ENCODE results near the gene BTN2A1.
A peak's percentile ranks its signal among the peaks of the same experiment; 100 is the strongest.
"Not testable (repeated sequence)": the region's sequence is repeated elsewhere in the genome, so short reads cannot be mapped to it uniquely, and the experiment has no call there.

The BTN2A1 gene

DNA sequence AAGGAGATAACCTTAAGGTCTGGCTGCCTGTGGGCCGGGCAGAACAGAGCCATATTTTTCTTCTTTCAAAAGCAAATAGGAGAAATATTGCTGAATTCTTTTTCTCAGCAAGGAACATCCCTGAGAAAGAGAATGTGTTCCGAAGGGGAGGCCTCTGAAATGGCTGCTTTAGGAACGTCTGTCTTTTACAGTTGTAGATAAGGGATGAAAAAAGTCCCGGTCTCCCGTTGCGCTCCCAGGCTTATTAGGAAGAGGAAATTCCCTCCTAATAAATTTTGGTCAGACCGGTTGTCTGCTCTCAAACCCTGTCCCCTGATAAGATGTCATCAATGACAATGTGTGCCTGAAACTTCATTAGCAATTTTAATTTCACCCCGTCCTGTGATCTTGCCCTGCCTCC is 24.1 kb upstream of the BTN2A1 start:
- DNase-seq = not testable (repeated sequence)

DNA sequence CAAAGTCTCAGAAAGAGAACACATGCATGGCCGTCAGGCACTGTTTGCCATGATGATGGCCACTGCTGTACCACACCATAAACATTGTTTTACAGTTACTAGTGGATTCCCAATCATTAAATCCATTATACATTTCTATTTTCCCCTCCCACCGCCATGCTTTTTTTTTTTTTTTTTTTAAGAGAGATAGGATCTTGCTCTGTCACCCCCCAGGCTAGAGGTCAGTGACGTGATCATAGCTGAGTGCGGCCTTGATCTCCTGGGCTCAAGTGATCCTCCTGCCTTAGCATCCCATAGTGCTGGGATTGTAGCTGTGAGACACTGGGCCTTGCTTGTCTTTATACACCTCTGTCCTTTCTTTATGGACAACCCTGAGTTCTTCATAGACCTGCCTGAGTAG is 21.7 kb upstream of the BTN2A1 start:
- DNase-seq = no peak

DNA sequence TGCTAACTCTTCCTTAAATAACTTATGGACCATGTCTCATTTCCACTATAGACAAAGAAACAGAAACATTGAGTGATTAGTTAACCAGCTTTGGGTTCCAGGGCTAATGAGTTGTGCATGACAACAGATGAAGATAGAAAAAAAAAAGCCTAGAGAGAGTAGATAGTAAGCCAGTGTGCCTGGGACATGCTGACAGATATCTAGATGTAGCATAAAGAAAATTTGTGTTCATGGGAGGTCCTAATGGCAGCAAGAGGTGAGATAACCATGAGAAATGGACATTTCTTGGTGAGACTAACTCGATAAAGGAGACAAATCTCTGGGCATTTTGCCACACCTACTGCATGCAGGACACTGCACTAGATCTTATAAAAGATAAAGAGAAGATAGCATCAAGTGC is 20.2 kb upstream of the BTN2A1 start:
- DNase-seq = no peak

DNA sequence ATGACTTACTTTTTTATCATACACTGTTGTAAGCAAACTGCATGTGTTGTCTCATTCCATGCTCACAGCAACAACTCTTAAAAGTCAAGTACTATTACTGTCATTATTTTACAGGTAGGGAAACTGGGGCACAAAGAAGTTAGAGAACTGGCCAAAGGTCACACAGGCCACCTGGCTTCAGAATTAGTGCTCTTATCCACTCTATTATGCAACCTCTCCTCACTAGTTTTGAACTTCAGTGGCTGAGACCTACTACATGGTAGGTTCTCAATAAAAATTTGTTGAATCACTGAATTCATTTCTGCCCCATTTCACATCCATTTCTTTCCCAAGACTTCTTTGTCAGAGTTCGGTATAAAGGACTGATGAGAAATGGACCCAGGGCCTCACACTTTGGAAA is 19.8 kb upstream of the BTN2A1 start:
- DNase-seq = no peak

DNA sequence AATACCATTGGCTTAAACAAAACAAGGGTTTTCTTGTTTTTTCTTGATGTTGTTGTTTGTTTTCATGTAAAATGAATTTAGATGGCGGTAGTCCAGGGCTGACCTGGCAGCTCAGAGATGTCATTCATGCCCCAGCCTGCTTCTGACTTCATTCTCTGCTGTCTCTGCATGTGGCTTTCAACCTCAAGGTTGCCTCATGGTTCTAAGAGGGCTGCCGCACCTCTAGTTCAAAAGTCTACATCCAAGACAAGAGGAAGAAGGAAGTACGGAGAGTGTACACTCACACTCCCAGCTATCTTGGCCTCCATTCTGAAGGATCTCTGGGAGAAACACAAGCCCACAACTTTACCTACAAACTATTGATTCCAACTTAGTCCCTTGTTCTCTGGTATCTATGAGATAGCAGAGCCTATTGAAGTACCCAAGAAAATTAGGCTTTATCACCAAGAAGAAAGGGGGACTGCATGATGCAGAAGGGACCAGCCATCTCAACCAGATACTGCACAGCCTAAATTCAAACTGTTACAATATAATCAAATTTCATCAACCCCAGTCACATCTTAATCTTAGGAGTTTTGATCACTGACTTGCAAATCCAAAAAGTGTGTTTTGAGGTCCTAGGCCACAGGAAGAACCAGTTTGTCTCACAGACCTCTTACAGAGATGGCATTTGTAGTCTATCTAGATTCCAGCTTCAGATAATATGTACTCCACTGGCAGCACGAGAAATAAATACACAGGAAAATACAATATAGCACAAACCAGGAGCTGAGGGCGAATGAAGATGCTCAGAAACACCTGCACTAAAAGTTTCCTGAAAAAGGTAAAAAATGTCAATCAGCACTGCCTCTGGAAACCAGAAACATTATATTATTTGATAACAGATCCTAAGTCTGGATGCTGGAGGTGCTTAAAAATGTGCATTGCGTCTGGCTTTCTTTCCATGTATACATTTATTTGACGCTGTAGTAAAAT is 18.3 kb upstream of the BTN2A1 start:
- DNase-seq = no peak

DNA sequence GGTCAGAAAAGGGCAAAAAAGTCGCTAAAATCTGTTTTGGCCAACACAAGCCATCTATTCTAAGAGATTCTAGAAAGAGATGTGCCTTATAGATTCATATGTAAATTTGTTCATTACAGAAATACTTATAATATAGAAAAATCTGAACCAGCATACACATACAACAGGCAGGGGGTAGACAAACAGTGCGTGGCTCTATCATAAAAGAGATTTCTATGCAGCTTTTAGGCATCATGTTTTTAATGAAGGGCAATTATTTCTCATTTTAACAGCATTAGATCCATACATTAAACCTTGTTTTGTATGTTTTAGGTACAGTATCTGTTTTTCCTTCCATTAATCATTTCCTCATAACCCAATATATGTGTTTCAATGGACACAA is 16.8 kb upstream of the BTN2A1 start:
- DNase-seq = no peak

DNA sequence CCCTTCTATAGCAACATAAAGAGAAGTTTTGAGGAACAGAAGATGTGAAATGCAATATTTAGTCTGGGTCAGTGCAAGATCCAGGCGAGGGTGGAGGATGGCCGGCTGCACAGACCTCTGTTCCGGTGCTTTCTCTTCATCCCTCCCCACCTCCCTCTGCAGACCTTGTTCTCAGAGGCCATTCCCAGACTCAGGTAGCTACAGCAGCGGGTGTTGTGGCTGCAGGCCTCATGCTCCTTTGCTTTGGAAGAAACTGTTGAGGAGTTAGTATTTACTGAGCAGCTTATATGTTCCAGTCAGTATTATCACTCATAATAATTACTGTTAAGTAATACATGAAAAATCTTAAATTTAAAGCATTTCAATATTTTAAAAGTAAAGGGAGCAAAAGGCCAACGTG is 15.8 kb upstream of the BTN2A1 start:
- DNase-seq = no peak

DNA sequence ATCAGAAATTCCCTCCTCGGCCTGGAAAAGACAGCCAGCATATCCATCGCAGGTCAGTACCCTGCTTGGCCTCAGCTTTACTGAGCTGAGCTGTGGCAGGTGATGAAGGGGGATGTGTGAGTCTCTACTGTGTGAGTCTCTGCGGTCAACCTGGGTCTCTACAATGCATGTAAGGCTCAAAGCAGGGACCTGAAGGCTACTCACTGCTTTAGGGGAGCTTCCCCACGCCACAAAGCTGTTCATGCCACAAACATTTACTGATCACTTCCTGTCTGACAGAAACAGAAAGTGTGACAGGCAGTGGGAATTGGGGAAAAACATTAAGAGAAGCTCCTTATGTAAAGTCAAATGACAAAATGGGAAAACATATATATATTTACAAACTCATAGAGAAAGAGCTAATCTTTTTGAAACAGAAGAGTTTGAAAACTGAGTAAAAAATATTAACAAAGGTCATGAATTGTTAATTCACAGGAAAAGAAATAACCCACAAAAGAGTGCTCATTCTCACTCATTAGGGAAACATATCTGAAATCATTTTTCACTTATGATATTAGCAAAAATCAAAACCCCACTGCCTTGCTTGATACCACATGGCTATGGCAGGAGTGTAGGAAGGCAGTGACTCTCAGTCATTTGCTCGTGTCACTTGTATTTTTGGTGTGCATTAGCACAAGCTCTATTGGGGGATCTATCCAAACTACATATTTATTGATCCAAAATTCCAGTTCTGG is 11.7 kb upstream of the BTN2A1 start:
- no peak for DNase-seq

DNA sequence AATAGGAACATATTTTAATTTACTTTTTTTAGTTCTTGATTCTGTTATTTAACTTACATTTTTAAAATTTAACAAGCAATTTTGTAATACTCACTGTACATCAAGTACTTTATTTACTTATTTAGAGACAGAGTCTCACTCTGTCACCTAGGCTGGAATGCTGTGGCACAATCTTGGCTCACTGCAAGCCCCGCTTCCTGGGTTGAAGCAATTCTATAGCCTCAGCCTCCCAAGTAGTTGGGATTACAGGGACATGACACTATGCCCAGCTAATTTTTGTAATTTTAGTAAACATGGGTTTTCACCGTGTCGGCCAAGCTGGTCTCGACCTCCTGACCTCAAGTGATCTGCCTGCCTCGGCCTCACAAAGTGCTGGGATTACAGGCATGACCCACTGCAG is 10.5 kb upstream of the BTN2A1 start:
- DNase-seq = no peak

DNA sequence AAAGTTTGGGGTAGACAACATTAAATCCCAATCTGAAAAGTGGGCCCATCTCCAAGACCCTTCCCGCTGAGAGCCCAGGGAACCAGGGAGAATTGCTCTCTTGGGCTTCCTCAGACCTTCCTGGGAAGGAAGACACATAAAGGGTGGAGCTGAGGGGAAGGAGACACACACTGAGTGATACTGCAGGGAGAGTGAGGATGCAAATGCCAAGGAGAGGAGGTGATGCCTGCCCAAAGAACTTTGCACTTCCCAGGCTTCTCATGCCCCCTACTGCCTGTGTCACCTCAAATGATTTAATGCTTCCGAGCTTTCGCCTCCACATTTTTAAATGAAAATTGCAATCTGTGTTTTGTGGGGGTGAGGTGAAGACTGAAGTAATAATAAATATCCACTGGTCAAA is 7.5 kb upstream of the BTN2A1 start:
- no peak for DNase-seq

DNA sequence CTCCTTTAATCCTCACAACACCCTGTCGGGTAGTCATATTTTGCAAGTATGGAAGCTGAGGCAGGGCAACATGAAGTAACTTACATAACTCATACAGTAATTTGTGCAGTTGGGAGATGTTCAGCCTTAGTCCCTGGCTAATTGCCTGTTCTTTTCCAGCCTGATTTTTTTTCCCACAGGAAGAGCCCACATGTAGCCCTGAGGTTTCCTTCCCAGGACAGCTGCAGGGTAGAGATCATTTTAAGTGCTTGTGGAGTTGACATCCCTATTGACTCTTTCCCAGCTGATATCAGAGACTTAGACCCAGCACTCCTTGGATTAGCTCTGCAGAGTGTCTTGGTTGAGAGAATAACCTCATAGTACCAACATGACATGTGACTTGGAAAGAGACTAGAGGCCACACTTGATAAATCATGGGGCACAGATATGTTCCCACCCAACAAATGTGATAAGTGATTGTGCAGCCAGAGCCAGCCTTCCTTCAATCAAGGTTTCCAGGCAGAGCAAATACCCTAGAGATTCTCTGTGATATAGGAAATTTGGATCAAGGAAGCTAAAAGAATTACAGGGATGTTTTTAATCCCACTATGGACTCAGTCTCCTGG is 5.0 kb upstream of the BTN2A1 start:
- no peak for DNase-seq

DNA sequence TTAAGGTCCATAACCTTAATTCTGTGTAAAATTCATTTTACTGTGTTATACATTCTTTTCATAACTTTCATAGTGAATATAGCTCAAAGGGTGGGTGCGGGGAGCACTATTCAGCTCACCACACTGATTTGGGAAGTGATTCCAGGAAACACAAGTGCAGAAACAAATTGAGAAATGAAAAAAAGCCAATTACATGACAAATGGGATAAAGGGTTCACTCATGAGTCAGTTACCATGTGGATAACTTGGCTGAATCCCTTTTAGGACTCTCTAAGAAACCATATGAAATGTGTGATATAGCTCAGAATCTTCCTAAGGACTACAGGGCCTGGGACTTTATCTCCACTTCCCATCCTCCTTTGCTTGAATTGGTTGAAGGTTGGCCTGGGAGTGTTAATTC is 3.1 kb upstream of the BTN2A1 start:
- no peak for DNase-seq

DNA sequence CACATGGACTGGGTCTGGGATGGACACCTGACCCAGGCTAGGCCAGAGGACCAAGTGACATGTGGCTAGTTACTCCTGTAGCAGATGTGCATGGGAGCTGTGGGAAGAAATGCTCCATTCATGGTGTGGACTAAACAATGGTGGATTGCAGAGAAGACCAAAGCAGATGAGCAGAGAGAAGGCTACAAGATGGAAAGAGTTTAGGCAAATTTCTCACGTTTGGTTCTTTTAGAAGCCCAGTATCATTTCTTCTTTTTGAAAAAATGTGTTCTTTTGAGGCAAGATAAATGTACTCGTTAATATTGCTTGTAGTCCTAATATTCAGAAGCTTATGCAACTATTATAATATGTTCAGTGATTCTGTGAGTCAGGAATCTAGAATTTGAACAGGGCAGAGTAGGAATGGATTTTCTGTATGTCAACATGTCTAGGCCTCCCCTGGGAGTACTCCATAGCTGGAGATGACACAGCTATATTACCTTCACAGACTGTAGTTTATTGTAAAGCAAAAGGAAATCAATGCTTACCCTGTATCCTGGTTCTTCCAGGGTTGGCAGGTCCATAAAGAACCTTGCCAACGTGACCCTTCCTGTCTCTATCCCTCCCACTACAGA is 2.3 kb upstream of the BTN2A1 start:
- DNase-seq = no peak

DNA sequence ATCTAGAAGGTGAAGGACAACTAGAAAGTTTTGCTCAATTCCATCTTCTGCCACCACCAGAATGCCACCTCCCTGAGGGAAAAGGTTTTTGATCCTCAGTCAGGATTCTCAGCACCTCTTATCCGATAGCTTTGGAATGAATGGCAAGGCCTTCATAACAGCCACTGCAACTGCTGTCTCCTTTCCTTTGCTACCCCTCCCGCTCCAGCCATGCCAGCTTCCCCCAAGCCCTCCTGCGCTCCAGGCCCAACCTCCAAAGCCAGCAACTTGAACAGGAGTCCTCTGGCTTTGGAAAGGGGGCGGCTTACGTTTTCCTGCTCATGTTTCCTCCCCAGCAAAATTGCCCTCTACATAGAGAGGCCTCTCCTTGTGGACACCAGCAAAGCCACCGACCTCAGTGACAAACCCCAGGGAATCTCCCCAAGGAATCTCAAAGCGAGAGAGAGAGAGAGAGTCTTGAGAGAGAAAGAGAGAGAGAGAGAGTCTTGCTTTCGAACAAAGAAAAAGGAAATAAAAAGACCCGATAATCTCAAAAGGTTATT is 420 bp upstream of the BTN2A1 start:
- peak; percentile 40 for DNase-seq

DNA sequence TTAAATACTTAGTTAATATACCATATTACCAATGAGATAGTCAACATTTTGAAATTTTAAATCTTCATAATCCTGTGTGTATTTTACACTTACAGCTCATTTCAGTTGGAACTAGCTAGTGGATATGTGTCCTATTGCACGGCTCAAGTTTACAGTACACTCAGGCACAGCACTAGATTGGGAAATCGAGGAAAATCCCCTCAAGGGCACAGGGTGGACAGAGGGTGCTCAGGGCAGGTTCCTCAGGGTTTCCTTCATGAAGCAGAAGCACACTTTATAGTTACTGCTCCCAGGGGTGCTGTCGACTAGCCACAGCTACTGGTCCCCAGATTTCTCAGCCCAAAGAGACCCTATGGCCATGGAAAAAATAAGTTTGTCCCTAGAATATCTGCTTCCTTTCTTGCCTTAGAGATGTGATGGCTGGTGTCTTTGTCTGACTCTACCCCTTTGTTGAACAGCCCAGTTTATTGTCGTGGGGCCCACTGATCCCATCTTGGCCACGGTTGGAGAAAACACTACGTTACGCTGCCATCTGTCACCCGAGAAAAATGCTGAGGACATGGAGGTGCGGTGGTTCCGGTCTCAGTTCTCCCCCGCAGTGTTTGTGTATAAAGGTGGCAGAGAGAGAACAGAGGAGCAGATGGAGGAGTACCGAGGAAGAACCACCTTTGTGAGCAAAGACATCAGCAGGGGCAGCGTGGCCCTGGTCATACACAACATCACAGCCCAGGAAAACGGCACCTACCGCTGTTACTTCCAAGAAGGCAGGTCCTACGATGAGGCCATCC is 1.5 kb downstream of the BTN2A1 start:
- DNase-seq = no peak

DNA sequence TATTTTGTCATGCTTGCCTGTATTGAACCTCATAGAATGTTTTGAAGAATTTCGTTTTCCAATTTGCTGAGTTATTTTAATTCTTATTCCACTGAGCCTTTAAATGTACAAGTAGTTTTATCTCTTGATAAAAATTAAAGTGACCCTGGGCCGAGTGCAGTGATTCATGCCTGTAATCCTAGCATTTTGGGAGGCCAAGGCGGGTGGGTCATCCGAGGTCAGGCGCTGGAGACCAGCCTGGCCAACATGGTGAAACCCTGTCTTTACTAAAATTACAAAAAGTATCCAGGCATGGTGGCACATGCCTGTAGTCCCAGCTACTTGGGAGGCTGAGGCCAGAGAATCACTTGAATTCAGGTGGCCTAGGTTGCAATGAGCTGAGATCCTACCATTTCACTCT is 3.6 kb downstream of the BTN2A1 start:
- not testable (repeated sequence) for DNase-seq

DNA sequence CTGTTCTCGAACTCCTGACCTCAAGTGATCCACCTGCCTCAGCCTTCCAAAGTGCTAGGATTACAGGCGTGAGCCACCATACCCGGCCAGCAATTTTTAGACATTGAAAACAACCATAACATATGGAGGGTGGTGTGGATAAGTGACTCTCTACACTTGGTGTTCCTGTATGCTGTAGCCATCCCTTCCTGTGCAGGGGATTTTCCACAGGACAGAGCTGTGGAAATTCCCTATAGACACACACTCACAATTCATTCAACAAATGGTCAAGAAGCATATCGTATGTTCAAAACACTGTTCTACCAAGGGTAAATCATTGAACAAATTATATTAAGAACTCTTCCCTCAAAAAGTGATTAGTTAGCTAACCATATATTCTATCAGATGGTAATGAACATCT is 6.3 kb downstream of the BTN2A1 start:
- no peak for DNase-seq

DNA sequence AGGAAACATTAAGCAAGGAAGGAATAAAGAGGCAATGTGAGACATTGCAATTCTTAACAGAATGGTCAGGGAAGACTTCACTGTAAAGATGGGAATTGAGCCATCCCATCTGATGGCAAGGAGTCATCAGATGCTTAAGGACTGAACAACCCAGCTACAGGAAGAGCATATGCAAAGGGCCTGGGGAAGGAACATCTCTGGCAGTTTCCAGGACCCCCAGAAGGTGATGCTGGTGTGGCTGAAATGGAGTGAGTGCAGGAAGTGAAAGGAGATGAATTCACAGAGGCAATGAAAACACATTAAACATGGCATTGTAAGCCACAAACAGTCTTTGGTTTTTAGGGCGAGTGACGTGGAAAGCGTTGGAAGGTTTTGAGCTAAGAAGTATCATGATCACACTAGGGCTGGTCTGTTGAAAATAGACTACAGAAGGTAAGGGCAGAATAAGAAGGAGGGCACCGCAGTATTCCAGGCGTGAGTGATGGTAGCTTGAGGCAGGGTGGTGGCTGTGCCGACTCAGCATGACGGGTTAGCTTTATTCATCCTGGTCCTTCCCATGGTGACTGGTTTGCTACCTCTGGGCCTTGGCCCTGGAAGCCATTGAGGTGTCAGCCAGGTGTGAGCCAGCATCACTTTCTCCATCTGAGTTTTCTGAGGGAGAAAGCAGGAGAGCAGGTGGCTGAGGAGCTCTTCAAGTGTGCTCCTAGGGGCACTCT is 6.8 kb downstream of the BTN2A1 start:
- DNase-seq = no peak

DNA sequence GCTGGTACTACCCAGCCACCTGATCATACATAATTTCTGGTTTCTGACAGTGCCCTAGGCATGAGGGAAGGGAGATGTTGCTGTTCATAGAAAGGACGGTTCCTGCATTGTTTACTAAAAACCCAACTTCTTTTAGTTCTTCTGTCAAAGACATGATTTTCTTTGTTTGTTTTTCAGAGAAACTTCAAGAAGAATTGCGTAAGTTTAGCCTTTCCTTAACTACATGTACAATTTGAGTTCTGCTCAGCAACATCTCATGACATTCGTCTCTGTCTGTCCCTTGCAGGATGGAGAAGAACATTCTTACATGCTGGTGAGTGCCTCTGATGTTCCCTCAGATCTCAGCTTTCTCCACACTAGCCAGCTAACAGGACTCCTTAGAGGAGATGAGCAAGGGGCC is 8.0 kb downstream of the BTN2A1 start:
- no peak for DNase-seq

DNA sequence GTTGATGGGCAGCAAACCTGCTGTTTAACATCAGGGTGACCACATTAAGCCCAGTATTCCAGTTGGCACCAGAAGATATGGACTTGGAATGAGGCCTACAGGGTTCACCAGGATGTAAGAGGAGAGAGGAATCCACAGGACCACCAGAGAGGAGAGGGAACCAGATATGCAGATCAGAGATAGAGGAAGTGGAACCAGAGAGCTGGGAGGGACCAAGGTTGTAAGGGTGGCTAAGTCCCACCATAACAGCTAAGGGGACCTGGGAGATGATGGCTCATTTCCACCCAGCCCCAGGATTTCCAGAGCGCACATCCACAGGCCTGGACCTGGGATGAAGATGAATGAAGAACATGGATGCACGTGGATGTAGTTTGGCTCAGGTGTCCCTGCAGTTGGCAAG is 11.1 kb downstream of the BTN2A1 start:
- DNase-seq = no peak

DNA sequence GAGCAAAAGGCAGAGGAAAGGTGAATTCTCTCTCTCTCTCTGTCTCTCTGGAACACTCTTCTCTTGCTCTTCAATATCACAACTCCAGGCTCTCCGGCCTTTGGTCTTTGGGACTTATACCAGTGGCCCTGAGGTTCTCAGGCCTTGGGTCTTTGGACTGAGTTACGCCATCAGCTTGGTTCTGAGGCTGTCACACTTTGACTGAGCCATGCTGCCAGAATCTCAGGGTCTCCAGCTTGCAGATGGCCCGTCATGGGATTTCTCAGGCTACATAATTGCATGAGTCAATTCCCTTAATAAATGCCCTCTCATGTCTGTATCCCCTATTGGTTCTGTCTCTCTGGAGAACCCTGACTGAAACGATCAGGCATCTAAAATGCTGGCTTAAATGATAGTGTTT is 12.9 kb downstream of the BTN2A1 start:
- DNase-seq = no peak

DNA sequence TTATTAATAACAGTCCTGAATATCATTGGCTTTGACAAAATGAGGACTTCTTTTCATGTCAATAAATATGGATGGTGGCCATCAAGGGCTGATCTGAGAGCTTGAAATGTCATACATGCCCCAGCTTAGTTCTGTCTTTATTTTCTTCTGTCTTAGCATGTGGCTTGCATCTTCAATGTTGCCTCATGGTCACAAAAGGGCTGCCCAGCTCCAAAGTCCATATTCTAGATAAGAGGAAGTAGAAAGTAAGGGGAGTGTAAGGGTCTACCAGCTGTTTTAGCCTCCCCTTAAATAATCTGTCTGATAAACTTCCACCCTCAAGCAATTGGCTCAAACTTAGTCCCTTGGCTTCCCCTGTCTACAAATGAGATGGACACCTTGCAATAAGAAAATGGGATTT is 14.2 kb downstream of the BTN2A1 start:
- no peak for DNase-seq

All from NCI-H146 (cell line).